Endothelial cell of umbilical vein (primary cell): ENCODE measurements around the gene ROBO2.

Experiments used
- CTCF ChIP-seq, 2 donors: IDR thresholded peaks; 1 replicate in 1 of 2; 2 replicates in 1 of 2; pipeline ENCODE4 v1.5.1; 2011; ENCODE audit warnings: low read length in 2 of 2, mild to moderate bottlenecking in 2 of 2, moderate library complexity in 2 of 2, control low read depth in 1 of 2, inconsistent platforms in 1 of 2, low read depth in 1 of 2; ENCODE audit not compliant: insufficient read depth in 1 of 2; ENCODE audit errors: extremely low read depth in 1 of 2
- EZH2 ChIP-seq: IDR thresholded peaks from 2 replicates; pipeline ENCODE4 v1.6.1; 2012; ENCODE audit warnings: borderline replicate concordance, low read depth, mild to moderate bottlenecking, moderate library complexity, low read length, inconsistent platforms; ENCODE audit not compliant: severe bottlenecking
- FOS ChIP-seq: IDR thresholded peaks from 2 replicates; pipeline ENCODE4 v1.6.1; 2011; ENCODE audit warnings: mild to moderate bottlenecking, low read length, moderate library complexity, borderline replicate concordance; ENCODE audit not compliant: insufficient read depth
- GATA2 ChIP-seq: IDR thresholded peaks from 2 replicates; pipeline ENCODE4 v1.7.0; 2011; ENCODE audit warnings: low read depth, mild to moderate bottlenecking, moderate library complexity, mixed read lengths, low read length; ENCODE audit not compliant: insufficient read length, insufficient read depth
- JUN ChIP-seq: IDR thresholded peaks from 2 replicates; pipeline ENCODE4 v1.6.1; 2011; ENCODE audit warnings: borderline replicate concordance, low read depth; ENCODE audit not compliant: insufficient read length, insufficient read depth
- MAX ChIP-seq: IDR thresholded peaks from 2 replicates; pipeline ENCODE4 v1.6.1; 2011; ENCODE audit not compliant: insufficient read depth, insufficient read length
- MYC ChIP-seq: IDR thresholded peaks from one replicate; pipeline ENCODE4 v1.6.1; 2011; ENCODE audit warnings: mild to moderate bottlenecking, low read depth, low read length
- POLR2A ChIP-seq: IDR thresholded peaks from 2 replicates; pipeline ENCODE4 v1.6.1; 2012; ENCODE audit warnings: low read depth, mild to moderate bottlenecking, control low read depth, low read length
- POLR2AphosphoS5 ChIP-seq: IDR thresholded peaks from 2 replicates; pipeline ENCODE4 v1.6.1; 2012; ENCODE audit warnings: low read depth, mild to moderate bottlenecking, control low read depth, low read length, moderate library complexity; ENCODE audit not compliant: insufficient read depth

GRCh38 chr3:77648664-77649063 lies 608.8 kb downstream of the ROBO2 start:
- TF ChIP-seq MAX (no peak), POLR2AphosphoS5 (no peak), CTCF (IDR thresholded peaks at IDR 0.05; ENCODE audit: extremely low read depth in 1 of 2, insufficient read depth in 1 of 2, low read depth in 1 of 2, low read length in 2 of 2) (no peak), POLR2A (no peak), EZH2 (no peak), JUN (no peak), GATA2 (no peak), MYC (no peak), FOS (no peak)
